Measurements from ENCODE around the gene TLCD3B.

TLCD3B gene

DNA sequence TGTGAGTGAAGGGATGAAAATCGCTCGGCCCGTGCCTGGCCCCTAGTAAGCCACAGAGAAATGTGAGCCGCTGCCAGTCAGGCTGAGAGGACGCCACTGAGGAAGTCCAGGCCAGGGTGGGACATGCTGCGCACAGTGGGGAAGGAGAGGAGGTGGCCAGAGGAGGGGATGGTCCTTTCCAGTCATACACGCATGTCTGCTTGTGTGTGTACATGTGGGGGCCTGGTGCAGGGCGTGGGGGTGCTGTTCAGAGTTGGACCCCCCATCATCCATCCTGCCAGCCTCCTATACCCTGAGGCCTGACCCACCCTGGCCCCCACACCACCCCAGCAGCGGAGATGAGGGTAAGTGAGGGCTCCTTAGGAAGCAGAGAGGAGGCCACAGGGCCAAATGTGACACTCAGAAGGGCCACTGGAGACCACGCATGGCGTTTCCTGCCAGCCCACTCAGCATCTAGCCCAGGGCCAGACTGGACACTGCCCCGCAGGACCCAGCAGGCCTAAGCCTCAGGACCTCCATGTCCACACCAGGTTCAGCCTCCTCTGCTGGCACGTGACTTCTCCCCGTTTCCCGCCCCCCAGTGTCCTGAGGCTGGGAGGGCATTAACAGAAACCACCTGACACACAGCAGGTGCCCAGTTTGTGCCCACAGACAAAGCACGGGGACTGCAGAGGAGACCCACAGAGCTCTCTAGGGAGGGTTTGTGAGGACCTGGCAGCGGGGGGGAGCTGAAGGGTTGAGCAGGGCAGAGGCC lies 27.2 kb downstream of the TLCD3B start:
- DNase-seq, result no peak

DNA sequence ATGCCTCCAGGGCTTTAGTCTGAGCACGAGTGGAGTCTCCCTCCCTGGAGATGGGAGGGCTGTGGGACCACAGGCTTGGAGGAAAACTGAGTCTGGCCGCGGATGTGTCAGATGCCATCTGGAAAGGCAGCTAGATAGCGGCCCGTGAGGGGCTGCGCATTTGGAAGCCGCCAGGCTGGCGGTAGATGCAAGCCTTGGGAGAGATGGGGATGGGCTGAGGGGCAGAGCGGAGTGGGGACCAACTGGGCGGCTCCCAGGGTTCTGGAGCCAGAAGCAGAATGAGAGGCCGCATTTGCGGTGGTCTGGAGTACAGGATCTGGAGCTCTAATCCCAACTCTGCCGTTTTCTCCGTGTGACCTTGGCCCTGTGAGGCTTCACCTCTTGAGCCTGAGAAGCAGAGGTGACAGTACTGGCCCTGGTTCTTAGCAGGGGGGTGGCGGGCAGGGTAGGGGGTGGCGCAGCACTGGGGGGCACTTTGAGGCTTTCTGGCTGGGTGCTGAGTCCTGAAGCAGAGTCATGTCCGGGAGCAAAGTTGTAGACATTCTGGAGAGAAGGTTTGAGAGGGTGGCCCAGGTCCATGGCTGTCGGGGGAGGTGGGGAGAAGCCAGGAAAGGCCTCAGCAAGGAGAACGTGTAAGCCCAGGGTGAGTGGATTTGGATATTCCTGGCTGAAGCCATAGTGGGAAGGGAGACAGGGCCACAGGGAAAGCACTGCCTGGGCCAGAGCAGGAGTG lies 28.3 kb downstream of the TLCD3B start:
- DNase-seq, result no peak

DNA sequence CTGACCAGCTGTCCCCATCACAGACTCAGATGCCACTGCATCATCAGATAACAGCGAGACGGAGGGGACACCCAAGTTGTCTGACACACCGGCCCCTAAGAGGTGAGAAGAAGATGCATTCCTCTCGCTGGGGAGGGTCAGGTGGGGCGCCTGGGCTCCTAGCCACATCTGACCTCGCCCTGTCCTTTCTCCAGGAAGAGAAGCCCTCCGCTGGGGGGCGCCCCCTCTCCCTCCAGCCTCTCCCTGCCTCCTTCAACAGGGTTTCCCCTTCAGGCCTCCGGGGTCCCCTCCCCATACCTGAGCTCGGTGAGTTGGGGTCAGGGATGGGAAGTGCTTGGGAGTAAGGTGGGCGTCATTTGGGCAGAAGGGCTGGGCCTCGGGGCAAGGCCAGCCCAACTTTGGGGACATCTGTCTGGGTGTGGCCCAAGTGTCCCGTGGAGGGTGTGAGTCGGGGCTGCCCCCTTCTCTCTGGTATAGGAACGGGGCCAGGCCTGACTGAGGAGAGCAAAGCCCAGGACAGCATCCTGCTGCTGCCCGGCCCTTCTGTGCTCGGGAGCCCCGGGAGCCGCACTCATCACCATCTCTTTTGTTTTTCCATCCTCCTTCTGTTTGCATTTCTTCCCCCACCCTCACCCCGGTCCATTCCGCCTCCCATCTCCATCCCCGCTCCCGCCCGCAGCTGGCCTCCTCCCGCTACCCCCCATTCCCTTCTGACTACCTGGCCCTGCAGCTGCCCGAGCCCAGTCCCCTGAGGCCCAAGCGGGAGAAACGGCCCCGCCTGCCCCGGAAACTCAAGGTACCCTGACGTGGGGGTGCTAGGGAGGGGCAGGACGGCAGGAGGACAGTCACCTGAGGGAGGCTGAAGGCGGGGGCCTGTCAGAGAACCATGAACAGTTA lies 30.1 kb downstream of the TLCD3B start:
- no peak for DNase-seq

DNA sequence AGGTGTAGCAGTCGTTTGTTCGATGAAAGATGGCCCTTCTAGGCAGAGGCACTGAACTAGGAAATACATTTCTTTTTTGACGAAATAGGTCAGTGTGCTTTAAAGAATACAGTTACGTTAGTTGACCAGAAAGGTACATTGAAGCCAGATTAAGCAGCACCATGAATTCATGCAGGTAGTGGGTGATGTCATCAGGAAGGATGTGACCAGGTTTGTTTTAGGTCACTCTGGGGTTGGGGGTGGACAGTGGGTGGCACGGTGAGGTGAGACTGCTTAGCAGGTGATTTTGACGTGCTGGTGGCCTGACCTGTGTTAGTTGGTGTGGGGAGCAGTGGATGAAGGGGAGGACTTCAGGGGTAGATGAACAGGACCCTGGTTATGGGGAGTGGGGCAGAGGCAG lies 31.5 kb downstream of the TLCD3B start:
- no peak for DNase-seq

DNA sequence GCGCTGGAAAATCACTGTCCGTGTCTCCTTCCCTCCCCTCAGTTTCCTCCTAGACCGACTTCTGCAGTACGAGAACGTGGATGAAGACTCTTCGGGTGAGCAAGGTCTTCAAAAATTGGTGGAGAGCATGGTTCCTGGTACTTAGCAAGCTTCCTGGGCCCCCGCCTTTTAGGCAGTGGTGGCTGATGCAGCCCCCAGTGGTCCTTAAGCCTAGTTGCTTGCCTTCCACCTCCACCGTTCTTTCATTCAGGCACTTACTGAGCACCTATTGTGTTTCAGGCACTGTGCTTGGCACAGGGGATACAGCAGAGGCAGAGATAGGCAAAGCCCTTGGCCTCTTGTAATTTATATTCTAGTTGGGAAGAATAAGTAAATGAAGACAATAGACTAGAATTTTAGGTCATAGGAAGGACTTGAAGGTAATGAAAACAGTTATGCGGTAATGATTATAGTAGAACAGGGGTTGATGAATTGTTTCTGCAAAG lies 34.3 kb downstream of the TLCD3B start:
- no peak for DNase-seq

DNA sequence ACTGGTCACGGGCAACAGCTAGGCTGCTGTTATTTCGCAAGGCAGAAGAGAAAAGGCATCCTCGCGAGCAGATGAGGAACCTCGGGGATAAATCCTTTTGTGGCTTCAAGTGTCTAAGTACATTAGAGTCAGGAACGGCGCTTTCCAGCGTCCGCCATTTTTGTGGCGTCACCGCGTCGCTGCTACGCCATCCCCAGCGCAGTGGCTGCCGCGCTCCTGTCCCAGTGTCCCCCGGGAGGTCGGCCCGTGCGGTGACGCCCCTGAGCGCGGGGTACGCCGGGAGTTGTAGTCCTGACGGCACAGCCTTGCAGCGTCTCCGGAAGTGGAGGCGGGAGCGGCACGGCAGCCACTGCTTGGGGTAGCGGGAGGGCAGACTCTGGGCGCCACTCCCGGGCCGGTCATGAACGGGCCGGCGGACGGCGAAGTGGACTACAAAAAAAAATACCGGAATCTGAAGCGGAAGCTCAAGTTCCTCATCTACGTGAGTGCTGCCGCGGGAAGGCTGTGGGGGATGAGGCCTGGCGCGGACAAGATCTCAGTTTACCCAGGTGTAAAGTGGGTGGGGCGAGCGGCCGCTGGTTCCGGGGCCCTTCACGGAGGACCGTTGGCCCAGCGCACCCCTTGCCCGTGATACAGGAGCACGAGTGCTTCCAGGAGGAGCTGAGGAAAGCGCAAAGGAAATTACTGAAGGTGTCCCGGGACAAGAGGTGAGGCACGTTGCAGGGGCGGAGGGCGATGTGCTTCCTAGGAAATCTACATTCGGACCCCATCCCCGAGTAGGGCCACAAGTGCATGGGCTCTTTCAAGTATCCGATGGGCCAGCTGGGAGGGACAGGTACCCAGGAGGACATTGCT lies 34.9 kb downstream of the TLCD3B start, which contains the start of gene INO80E:
Gene INO80E, plus strand, starts transcription at position 331 of the 855 bp plus-strand sequence. Its CDS starts 70 bp downstream, at position 401.
- DNase-seq, result peak; percentile 100

DNA sequence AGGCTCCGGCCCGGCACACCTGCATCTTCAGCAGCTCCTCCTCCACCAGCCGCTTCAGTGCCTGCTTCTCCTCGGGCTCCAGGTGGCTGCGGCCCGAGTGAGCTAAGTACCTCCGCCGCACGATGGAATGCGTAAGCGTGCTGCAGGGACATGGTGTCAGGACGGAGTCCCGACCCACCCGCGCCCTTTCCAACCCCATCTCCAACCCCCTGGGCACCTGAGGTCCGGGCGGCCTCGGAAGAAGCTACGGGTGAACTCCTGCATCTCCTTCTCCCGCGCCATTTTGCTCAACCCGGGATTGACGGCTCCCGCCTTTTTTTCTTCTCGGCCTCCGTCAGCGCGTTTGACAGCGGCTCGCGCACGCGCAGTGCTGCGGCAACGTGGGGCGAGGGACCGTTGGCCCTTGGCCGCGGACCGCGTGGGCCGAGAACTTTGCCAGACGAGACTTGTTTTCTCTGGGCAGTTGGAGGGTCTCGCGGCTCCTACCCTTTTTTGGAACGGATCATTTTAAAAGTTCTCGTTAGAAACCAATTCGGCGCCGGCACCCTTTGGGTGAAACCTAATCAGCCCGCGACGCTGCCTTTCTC lies 35.7 kb downstream of the TLCD3B start, which contains the start of gene HIRIP3:
Gene HIRIP3, minus strand, starts transcription at position 294 of the 587 bp plus-strand sequence. Its CDS starts 12 bp downstream, at position 282.
- peak; percentile 84 for DNase-seq

DNA sequence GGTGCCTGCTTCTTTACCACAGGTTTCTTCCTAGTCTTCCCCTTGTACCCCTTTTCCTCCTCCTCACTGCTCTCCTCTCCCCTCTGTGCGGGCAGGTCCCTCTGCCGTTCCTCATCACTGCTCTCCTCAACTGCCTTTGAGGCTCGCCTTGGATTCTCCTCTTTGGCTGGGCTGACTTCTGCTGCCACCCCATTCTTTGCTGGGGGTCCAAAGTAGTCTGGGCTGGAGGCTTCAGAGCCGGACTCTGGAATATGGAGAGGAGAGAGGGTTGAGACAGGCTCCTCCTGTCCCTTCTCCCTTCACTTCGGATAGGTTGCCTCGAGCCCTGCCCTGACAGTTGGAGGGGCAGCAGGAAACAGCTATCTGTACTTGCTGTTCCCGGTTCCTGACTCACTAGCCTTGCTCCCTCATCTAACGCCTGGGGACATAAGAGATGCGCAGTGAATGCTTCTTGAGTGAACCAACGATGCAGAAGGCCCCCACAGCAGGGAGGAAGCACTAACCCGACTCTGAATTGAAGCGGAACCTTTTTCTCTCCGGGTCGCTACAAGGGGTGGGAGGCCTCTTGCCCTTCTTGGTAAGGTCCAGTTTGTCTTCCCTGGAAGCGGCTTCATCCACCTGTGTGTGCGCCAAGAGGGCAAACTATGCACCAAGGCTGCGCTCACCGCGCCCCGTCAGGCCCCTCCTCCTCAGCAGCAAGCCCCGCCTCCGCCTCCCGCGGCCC lies 36.3 kb downstream of the TLCD3B start:
- DNase-seq, result no peak

DNA sequence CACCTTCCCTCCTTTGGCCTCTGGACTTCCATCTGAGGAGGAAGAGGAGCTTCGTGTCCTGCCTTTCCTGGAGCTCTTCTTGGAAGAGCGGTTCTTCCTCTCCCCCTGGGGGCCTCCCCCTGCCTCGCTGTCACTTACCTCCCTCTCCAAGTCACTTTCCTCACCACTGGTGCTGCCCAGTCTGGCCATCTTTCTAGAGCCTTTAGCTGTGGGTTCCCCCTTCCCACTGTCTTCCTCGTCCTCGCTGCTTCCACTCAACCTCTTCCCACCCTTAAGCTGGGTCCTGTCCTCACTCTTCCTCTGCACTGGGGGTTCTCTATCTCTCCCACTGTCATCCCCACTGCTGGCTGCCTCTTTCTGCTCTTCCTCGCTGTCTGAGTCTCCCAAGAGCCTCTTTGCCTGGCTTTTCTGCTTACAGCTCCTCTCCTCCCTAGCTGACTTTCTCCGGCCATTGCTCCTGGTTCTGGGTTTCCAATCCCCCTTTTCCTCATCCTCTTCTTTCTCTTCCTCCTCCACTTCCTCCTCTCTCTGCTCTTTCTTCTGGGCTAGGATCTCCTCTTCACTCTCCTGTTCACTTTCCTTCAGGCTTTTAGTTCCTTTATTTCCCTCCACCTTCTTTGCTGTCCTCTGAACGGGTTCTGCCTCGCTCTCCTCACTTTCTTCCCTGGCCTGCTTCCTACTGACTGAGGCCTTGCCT lies 37.0 kb downstream of the TLCD3B start:
- no peak for DNase-seq

DNA sequence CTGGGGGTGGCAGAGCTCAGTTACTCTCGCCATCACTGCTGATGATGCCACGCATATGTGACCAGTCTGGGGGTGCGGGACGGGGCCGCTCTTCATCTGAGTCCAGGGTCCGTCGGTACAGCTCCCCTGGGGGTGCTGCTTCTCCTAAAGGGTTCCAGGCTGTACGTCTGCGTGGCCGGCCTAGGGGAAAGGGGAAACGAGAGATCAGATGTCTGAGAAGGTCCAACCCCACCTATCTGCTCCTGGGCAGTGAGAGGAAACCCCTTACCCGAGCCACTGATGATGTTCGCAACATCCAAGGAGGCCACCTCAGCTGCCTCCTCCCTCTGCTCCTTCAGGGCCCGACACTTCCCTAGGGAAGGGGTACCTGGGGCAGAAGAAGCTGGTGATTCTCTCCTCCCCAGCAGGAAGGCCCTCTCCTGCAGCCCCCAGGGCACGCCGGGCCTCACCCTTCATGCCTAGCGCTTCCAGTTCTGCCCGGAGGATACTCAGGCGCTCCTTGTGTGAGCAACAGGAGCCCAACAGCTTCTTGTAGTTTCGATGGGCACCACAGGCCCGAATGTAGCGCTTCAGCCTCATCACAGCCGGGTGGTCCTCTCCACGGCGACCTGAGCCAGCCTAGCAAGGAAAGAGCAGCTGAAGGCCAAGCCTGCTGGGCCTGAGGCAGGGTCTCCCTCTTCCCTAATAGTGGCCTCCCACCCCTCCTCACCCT lies 37.7 kb downstream of the TLCD3B start:
- no peak for DNase-seq

DNA sequence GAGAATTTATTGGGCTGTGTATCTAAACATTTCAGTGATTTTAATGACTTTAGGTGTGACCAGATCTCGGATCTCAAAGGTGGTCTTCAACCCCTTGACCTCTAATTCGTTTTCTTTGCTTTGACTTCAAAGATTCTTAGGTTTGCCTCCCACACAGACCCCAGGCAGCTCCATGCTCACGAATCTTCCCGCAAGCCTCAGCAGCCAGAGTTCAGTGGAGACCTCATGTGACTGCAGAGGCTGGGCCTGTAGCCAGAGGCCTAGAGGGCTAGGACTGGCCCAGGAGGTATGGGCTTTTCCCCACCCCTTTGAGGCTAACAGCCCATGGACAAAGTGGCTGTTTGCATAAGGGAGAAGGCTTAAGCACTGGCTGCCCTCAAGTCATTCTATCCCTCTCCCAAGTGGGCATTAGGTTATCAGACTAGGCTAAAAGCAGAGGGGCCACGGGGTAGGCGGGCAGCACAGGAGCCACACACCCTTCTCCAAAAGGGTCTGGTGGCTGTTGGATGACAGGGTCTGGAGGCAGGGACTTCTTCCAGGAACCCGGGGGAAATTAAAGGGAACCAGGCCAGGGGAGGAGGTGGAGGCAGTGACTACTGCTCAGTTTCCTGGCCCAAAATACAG lies 38.6 kb downstream of the TLCD3B start:
- no peak for DNase-seq

DNA sequence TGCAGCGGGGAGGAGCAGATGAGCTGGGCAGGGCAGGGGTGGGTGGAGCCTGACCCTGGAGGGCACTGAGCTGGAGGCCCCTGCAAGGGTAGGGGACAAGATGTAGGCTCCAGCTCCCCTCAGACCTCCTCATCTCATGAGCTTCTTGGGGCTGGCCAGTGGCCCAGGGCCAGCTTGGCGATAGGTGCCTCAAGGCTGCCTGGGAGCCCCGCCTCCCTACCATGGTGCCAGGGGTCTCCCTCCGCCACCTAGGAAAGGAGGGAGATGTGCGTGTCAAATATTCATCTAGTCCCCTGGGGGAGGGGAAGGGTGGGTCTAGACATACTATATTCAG lies 39.5 kb downstream of the TLCD3B start:
- no peak for DNase-seq

DNA sequence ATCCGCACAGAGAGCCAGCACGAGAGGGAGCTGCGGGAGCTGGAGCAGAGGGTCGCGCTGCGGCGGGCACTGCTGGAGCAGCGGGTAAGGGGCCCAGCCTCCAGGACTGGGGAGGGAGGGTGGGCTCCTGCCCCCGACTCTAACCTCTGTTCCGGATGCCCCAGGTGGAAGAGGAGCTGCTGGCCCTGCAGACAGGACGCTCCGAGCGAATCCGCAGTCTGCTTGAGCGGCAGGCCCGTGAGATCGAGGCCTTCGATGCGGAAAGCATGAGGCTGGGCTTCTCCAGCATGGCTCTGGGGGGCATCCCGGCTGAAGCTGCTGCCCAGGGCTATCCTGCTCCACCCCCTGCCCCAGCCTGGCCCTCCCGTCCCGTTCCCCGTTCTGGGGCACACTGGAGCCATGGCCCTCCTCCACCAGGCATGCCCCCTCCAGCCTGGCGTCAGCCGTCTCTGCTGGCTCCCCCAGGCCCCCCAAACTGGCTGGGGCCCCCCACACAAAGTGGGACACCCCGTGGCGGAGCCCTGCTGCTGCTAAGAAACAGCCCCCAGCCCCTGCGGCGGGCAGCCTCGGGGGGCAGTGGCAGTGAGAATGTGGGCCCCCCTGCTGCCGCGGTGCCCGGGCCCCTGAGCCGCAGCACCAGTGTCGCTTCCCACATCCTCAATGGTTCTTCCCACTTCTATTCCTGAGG lies 40.0 kb downstream of the TLCD3B start:
- DNase-seq, result no peak

DNA sequence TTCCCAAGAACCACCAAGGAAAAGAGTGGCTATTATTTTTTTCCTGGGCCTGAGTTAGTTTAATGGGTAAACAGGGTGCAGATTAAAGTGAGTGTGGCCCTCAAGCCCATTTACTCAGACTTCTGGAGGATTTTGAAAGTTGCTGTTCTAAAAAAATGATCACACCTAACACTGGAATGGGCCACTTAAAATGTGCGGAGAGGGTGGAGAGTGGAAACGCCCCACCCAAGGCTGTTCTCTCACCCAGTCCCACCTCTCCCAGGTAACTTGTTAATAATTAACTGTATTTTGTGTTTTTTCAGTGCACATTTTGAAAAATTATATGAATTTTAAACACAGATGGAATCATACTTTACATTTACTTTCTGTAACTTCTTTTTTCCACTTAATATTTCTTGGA lies 41.0 kb downstream of the TLCD3B start:
- no peak for DNase-seq

DNA sequence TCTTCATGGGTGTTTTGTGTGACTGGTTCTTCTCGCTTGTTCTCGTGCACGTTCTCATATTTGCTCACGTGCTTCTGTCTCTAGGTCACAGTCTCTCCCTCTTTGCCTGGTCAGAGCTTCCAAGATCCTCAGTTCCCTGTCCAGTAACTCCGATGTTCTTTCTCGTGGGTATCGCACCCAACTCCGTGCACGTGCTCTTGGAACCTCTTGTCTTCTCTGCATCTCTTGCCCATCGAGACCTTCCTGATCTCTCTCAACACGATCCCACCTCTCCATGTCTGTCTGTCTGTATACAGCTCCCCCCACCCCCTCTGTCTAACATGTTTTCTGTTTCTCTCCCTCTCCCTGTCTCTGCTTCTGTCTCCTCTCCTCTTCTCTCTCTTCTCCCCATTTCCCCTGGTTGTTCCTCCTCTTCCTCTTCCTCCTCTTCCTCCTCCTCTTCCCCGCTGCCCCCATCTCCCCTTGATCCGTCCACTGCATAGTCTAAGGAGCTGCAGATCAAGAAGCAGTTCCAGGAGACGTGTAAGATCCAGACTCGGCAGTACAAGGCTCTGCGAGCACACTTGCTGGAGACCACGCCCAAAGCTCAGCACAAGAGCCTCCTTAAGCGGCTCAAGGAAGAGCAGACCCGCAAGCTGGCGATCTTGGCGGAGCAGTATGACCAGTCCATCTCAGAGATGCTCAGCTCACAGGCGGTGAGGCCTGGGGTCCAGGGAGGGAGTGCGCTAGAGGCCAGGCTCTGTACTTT lies 41.8 kb downstream of the TLCD3B start:
- DNase-seq, result no peak

DNA sequence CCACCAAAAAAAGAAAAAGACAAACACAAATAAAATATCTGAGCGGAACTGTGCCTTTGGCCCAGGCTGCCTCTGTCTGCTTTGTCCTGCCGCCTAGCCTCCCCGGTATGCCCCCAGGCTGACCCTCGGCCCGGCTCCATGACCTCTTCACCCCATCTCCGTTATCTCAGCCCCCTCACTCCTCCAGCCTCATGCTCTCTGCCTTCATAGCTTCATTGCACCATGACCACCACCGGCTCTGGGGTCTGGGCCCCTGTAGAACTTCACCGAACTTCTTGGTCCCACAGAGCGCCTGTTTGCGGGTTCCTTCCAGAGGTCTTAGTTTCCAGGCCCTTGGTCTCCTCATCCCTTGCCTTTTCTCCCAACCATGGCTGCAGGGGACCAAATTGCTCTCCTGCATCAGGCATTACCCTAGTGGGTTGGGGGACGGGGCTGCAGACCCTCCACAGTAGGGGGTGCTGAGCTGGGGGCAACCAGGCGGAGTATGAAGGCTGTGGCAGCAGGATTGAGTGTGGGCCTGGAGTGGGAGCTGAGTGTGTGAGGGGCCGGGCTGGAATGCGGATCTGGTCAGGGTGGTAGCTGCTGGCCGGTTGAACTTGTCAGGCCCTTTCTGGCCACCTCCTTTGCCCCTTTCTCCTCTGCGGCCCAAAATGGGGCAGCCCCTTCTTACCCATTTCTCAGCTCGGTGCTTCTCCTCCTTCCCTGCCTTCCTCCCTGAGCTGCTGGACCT lies 42.6 kb downstream of the TLCD3B start:
- no peak for DNase-seq
